DND-41 (cell line): ENCODE data around the gene CALCOCO2.

Experiments used
- ATAC-seq: fragments of 200-7000 bp; cut with Tn5 transposase; 3 replicates; pipeline ENCODE4 v1.9.1; 2021; ENCODE audit warnings: low read depth; ENCODE audit not compliant: insufficient read depth
- DNase-seq: peaks from one replicate; pipeline ENCODE4 v3.0.0-alpha.2; 2020
- H2AFZ ChIP-seq: 2 replicates; pipeline ENCODE4 v1.6.0; 2012; ENCODE audit warnings: low read depth, low read length
- H3K27ac ChIP-seq: 2 replicates; pipeline ENCODE4 v1.5.1; 2012; ENCODE audit warnings: low read length, inconsistent platforms
- H3K27me3 ChIP-seq: fragments of 200-600 bp; sonication (generic); 2 replicates; pipeline ENCODE4 v1.6.0; 2012; ENCODE audit warnings: low read length, mild to moderate bottlenecking, inconsistent platforms; ENCODE audit not compliant: insufficient read depth, poor library complexity
- H3K36me3 ChIP-seq: 2 replicates; pipeline ENCODE4 v1.5.1; 2012; ENCODE audit warnings: low read length, inconsistent platforms; ENCODE audit not compliant: insufficient read depth
- H3K4me1 ChIP-seq: 2 replicates; pipeline ENCODE4 v1.5.1; 2012; ENCODE audit warnings: mild to moderate bottlenecking, low read length; ENCODE audit not compliant: insufficient read depth
- H3K4me2 ChIP-seq: 2 replicates; pipeline ENCODE4 v1.6.0; 2012; ENCODE audit warnings: mild to moderate bottlenecking, moderate library complexity, low read length, inconsistent platforms; ENCODE audit not compliant: insufficient read depth
- H3K4me3 ChIP-seq, 2 experiments: fragments of 200-600 bp in 1 of 2; shearing (Covaris generic) in 1 of 2; 2 replicates each; pipeline ENCODE4 v1.5.1; 2012 to 2016; ENCODE audit warnings: inconsistent platforms in 2 of 2, low read length in 2 of 2, mild to moderate bottlenecking in 2 of 2, low read depth in 1 of 2, moderate library complexity in 1 of 2
- H3K79me2 ChIP-seq: 2 replicates; pipeline ENCODE4 v1.6.0; 2012; ENCODE audit warnings: low read length, inconsistent platforms; ENCODE audit not compliant: insufficient read depth
- H3K9ac ChIP-seq: 2 replicates; pipeline ENCODE4 v1.6.0; 2012; ENCODE audit warnings: low read depth, mild to moderate bottlenecking, inconsistent platforms, low read length, moderate library complexity
- H3K9me3 ChIP-seq: 2 replicates; pipeline ENCODE4 v1.5.1; 2012; ENCODE audit warnings: low read length, moderate library complexity, mild to moderate bottlenecking, inconsistent platforms; ENCODE audit not compliant: insufficient read depth, severe bottlenecking
- H4K20me1 ChIP-seq: 2 replicates; pipeline ENCODE4 v1.6.0; 2012; ENCODE audit warnings: low read length; ENCODE audit not compliant: insufficient read depth
- EZH2 ChIP-seq: IDR thresholded peaks from 3 replicates; pipeline ENCODE4 v1.6.1; 2012; ENCODE audit warnings: borderline replicate concordance, low read depth, mild to moderate bottlenecking, moderate library complexity, low read length, inconsistent platforms; ENCODE audit not compliant: severe bottlenecking
- TF ChIP-seq, protein P1 (sequence below): IDR thresholded peaks from 2 replicates; pipeline ENCODE4 v1.5.1; 2012; ENCODE audit warnings: borderline replicate concordance, low read length, moderate library complexity, mild to moderate bottlenecking; ENCODE audit not compliant: poor library complexity, severe bottlenecking; ENCODE audit errors: extremely low read depth

CALCOCO2 gene

DNA sequence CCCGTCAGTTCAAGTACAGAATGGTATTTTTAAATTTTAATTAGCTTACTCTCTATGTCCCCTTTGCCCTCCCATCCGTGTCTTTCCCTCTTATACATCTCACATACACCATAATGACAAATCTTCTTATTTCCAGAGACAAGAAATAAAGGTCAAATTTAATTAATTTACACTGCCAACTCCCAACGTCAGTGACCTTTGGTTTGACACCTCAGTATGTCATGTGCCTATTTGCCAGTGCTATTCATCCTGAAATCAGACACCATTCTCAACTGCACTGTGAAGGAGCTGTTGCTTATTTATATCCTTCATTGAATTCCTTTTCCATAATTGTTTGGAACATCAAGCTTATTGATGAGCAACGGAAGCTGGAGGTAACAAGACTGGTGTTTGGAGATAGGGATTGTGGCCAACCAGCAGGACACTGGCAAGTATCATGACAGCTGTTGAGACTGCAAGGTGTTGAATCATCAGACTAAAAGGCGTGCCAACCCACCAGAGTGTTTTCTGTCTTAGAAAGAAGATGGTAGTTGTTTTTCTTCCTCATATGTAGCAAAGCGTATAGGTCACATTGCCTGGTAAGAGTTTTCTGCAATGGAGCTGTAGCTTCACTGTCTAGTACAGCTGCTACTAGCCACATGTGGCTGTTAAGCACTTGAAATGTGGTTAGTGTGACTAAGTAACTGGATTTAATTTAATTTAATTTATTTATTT is 12.5 kb downstream of the CALCOCO2 start:
- no peak overlapping the region for H3K9ac ChIP-seq
- no peaks in the 10 kb centered on the region for H3K27me3 ChIP-seq
- no peak for TF ChIP-seq EZH2
- TF ChIP-seq, protein P1, sequence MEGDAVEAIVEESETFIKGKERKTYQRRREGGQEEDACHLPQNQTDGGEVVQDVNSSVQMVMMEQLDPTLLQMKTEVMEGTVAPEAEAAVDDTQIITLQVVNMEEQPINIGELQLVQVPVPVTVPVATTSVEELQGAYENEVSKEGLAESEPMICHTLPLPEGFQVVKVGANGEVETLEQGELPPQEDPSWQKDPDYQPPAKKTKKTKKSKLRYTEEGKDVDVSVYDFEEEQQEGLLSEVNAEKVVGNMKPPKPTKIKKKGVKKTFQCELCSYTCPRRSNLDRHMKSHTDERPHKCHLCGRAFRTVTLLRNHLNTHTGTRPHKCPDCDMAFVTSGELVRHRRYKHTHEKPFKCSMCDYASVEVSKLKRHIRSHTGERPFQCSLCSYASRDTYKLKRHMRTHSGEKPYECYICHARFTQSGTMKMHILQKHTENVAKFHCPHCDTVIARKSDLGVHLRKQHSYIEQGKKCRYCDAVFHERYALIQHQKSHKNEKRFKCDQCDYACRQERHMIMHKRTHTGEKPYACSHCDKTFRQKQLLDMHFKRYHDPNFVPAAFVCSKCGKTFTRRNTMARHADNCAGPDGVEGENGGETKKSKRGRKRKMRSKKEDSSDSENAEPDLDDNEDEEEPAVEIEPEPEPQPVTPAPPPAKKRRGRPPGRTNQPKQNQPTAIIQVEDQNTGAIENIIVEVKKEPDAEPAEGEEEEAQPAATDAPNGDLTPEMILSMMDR = no peak
- H4K20me1 ChIP-seq = no peaks in the 10 kb centered on the region; the same call in 1 of the 2 replicates
- DNase-seq (no peak), ATAC-seq (no peak)
- peaks cover 36% of the 10 kb centered on the region for H3K4me1 ChIP-seq
- no peaks in the 10 kb centered on the region for H3K9me3 ChIP-seq
- H3K79me2 ChIP-seq = peaks cover 46% of the 10 kb centered on the region
- H2AFZ ChIP-seq = no peak overlapping the region
- H3K27ac ChIP-seq = no peak overlapping the region
- no peak overlapping the region for H3K4me3 ChIP-seq
- H3K36me3 ChIP-seq = peaks cover 51% of the 10 kb centered on the region
- no peak overlapping the region for H3K4me2 ChIP-seq

DNA sequence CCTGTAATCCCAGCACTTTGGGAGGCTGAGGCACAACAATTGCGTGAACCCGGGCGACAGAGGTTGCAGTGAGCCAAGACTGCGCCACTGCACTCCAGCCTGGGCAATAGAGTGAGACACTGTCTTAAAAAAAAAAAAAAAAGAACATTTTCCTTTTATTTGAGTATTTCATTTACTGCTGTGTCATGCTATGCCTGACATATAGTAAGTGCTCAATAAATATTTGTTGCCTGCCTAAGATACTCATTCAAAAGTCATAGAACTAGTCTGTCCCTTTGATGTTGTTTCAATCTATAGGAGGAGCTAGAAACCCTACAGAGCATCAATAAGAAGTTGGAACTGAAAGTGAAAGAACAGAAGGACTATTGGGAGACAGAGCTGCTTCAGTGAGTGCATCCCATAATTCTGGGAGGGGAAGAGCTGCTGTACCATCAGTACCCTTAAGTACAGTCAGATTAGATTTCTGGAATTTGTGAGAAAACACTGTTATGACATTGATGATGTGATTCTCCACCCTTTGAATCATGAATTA is 20.0 kb downstream of the CALCOCO2 start:
- H3K9me3 ChIP-seq = no peaks in the 10 kb centered on the region
- H4K20me1 ChIP-seq = no peaks in the 10 kb centered on the region
- DNase-seq (no peak), ATAC-seq (peak; percentile 93)
- no peak overlapping the region for H3K27ac ChIP-seq
- H3K36me3 ChIP-seq = peaks cover 79% of the 10 kb centered on the region
- no peak overlapping the region for H3K4me3 ChIP-seq
- H3K79me2 ChIP-seq = no peaks in the 10 kb centered on the region
- peaks cover 13% of the 10 kb centered on the region for H3K4me1 ChIP-seq
- TF ChIP-seq, protein P1 = peak; percentile 5
- TF ChIP-seq EZH2 = no peak
- H3K9ac ChIP-seq = no peak overlapping the region
- no peak overlapping the region for H2AFZ ChIP-seq
- no peak overlapping the region for H3K4me2 ChIP-seq
- H3K27me3 ChIP-seq = no peaks in the 10 kb centered on the region

GRCh38 chr17:48854774-48855476 is 24.1 kb downstream of the CALCOCO2 start:
- H3K9ac ChIP-seq = no peak overlapping the region
- no peaks in the 10 kb centered on the region for H3K79me2 ChIP-seq
- H4K20me1 ChIP-seq = no peaks in the 10 kb centered on the region
- ATAC-seq (no peak), DNase-seq (no peak)
- H3K4me3 ChIP-seq = no peak overlapping the region
- TF ChIP-seq, protein P1 = no peak
- TF ChIP-seq EZH2 = no peak
- H3K36me3 ChIP-seq = peaks cover 72% of the 10 kb centered on the region
- H3K9me3 ChIP-seq = no peaks in the 10 kb centered on the region
- peaks cover 22% of the 10 kb centered on the region for H3K4me1 ChIP-seq
- peak overlapping the region; percentile 51; the same call in 1 of the 2 replicates for H3K27ac ChIP-seq
- H3K4me2 ChIP-seq = no peak overlapping the region
- no peak overlapping the region for H2AFZ ChIP-seq
- no peaks in the 10 kb centered on the region for H3K27me3 ChIP-seq
